Natural killer cell (primary cell): Measurements from ENCODE around the gene ERBB4. TPM values are rescaled to one million over a fixed set of nuclear protein-coding genes. Genes with fewer than 3 reads are reported as not detected.
"Not testable (repeated sequence)": the region's sequence is repeated elsewhere in the genome, so short reads cannot be mapped to it uniquely, and the experiment has no call there.

Source experiments
- ATAC-seq, 3 donors: fragments of 150-1000 bp in 2 of 3; fragments of 200-7000 bp in 1 of 3; cut with Tn5 transposase; 1 replicate in 1 of 3; 2 replicates in 2 of 3; pipeline ENCODE4 v1.10.0; 2021; ENCODE audit warnings: mild to moderate bottlenecking in 2 of 3, moderate library complexity in 2 of 3
- DNase-seq, 2 donors: peaks; one replicate each; pipeline versions ENCODE4 v3.0.0 to v3.0.0-alpha.2; 2013 to 2021; ENCODE audit warnings: mixed read lengths in 1 of 2
- H3K27ac ChIP-seq: one replicate; pipeline ENCODE4 v1.5.1; 2013; ENCODE audit warnings: mild to moderate bottlenecking, low read length
- H3K27me3 ChIP-seq: one replicate; pipeline ENCODE4 v1.6.1; 2013; ENCODE audit warnings: low read length; ENCODE audit not compliant: control insufficient read depth, insufficient read depth
- H3K36me3 ChIP-seq: one replicate; pipeline ENCODE4 v1.6.1; 2013; ENCODE audit warnings: low read length; ENCODE audit not compliant: control insufficient read depth, insufficient read depth
- H3K4me1 ChIP-seq: one replicate; pipeline ENCODE4 v1.6.1; 2013; ENCODE audit warnings: low read length; ENCODE audit not compliant: control insufficient read depth, insufficient read depth
- H3K4me3 ChIP-seq: one replicate; pipeline ENCODE4 v1.5.1; 2013; ENCODE audit warnings: low read length
- H3K9me3 ChIP-seq: one replicate; pipeline ENCODE4 v1.6.1; 2013; ENCODE audit warnings: low read length; ENCODE audit not compliant: control insufficient read depth, insufficient read depth
- H3K27ac Mint-ChIP-seq, 2 donors: one replicate each; pipeline ENCODE4 v1.8.0; 2022; ENCODE audit warnings: mild to moderate bottlenecking in 2 of 2, mixed read lengths in 2 of 2, moderate library complexity in 1 of 2
- H3K27me3 Mint-ChIP-seq, 2 donors: one replicate each; pipeline ENCODE4 v1.8.0; 2022; ENCODE audit warnings: low read depth in 2 of 2, mixed read lengths in 2 of 2
- H3K36me3 Mint-ChIP-seq: one replicate; pipeline ENCODE4 v1.8.0; 2022; ENCODE audit warnings: mixed read lengths
- H3K4me1 Mint-ChIP-seq, 2 donors: one replicate each; pipeline ENCODE4 v1.8.0; 2022; ENCODE audit warnings: mixed read lengths in 2 of 2
- H3K4me3 Mint-ChIP-seq: one replicate; pipeline ENCODE4 v1.8.0; 2022; ENCODE audit warnings: mild to moderate bottlenecking, moderate library complexity, mixed read lengths
- H3K9me3 Mint-ChIP-seq, 2 donors: one replicate each; pipeline ENCODE4 v1.8.0; 2022; ENCODE audit warnings: mixed read lengths in 2 of 2
- WGBS: methylation state at CpG from one replicate; pipeline ENCODE4 v1.1.7; 2013; ENCODE audit warnings: missing lambda C conversion rate; ENCODE audit not compliant: insufficient coverage; 5-methylcytosine and 5-hydroxymethylcytosine counted together
- intact Hi-C: fragments of 100-400 bp; cut with micrococcal nuclease; formaldehyde crosslinking; loops from one replicate; pipeline ENCODE4 v1.14.2; 2022
- total RNA-seq, 4 donors: library from RNA; stranded (reverse); fragments of 120-200 nt in 1 of 4; gene quantifications; one replicate each; pipeline versions ENCODE4 v1.2.3 to v1.2.4, GENCODE V29; 2013 to 2022
- TF ChIP-seq, protein P1 (sequence below): fragments of 200-600 bp; IDR thresholded peaks from one replicate; pipeline ENCODE4 v1.8.0; 2022; ENCODE audit warnings: antibody characterized with exemption

The ERBB4 gene
- total RNA-seq, 3 donors from 2014 or later (not counting 1 experiment from before 2014, with no cell fraction given), result 0.08 TPM; not detected in 2

DNA sequence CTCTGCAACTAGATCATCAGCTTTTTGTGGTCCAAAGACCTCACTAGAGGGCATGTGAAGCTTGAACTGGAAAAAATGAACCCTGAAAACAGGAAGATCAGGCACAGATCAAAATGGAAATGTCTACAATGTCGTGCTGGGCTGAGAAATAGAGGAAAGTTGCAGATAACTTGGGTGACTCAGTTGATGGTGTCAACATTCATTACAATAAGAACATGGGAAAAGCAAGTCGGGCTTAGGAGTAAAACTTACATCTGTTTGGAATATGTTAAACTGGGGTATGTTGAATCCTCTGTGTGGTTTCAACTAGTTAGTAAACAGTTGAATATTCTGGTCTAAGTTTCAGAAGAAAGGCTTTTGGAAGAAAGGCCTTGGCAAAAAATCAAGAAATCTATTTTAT lies 940.4 kb downstream of the ERBB4 start:
- no peak overlapping the region for H3K27ac ChIP-seq
- ATAC-seq (no peak), DNase-seq (no peak)
- H3K9me3 ChIP-seq, result no peaks in the 10 kb centered on the region
- no peaks in the 10 kb centered on the region for H3K4me1 Mint-ChIP-seq
- TF ChIP-seq, protein P1, sequence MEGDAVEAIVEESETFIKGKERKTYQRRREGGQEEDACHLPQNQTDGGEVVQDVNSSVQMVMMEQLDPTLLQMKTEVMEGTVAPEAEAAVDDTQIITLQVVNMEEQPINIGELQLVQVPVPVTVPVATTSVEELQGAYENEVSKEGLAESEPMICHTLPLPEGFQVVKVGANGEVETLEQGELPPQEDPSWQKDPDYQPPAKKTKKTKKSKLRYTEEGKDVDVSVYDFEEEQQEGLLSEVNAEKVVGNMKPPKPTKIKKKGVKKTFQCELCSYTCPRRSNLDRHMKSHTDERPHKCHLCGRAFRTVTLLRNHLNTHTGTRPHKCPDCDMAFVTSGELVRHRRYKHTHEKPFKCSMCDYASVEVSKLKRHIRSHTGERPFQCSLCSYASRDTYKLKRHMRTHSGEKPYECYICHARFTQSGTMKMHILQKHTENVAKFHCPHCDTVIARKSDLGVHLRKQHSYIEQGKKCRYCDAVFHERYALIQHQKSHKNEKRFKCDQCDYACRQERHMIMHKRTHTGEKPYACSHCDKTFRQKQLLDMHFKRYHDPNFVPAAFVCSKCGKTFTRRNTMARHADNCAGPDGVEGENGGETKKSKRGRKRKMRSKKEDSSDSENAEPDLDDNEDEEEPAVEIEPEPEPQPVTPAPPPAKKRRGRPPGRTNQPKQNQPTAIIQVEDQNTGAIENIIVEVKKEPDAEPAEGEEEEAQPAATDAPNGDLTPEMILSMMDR, result no peak
- no peaks in the 10 kb centered on the region for H3K27me3 Mint-ChIP-seq
- H3K9me3 Mint-ChIP-seq, result peaks cover 13 to 14% of the 10 kb centered on the region in 2 donors
- no peaks in the 10 kb centered on the region for H3K4me1 ChIP-seq
- no peak overlapping the region for H3K4me3 ChIP-seq
- intact Hi-C loops, result no loop called here
- H3K27me3 ChIP-seq, result no peaks in the 10 kb centered on the region
- H3K36me3 Mint-ChIP-seq, result no peaks in the 10 kb centered on the region
- no peak overlapping the region for H3K27ac Mint-ChIP-seq
- H3K4me3 Mint-ChIP-seq, result no peak overlapping the region
- H3K36me3 ChIP-seq, result no peaks in the 10 kb centered on the region
- WGBS, result 67% methylated on average over 2 of the region's 2 CpGs

DNA sequence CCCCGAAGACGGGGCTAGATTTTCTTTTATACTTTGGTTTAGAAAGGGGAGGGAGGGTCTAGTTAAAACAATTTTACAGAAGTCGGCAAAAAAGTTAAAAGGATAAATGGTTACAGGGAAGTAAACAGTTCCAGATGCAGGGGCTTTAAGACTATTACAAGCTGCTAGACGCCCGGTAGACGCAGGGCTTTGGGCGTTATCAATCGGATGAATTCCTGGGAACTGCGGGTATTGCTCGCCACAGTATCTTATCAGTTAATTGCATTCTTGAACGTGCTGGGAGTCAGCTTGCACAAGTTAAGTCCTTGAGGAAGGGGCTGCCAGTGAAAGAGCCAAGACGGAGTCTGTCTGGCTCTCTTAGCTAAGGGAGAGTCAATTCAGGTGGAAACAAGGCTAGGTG lies 946.6 kb downstream of the ERBB4 start:
- H3K27ac Mint-ChIP-seq, intact Hi-C loops, H3K27me3 Mint-ChIP-seq, H3K9me3 ChIP-seq, DNase-seq, H3K4me1 Mint-ChIP-seq, H3K36me3 Mint-ChIP-seq, H3K36me3 ChIP-seq, ATAC-seq, H3K4me3 ChIP-seq, H3K4me3 Mint-ChIP-seq, H3K27ac ChIP-seq, H3K27me3 ChIP-seq, H3K4me1 ChIP-seq: not testable (repeated sequence)
- WGBS, result 73% methylated on average over 11 of the region's 12 CpGs
- peaks cover 11 to 12% of the 10 kb centered on the region in 2 donors for H3K9me3 Mint-ChIP-seq

DNA sequence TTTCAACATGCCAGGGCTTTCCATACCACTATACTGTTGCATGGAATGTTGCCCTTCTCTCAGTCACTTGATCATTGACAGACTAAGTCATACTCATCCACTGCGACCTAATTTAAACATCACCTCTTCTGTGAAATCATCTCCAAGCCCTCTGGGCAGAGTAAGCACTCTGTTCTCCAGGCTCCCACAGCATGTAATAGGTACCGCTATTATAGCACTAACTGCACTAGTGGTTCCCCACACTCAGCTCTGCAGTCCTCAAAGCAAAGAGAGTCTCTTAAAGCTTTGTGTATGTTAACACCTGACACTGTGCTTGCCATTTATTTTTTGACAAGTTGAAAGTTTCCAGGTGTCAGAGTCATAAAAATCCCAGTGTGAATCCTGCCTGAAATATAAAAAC lies 947.2 kb downstream of the ERBB4 start:
- no peak overlapping the region for H3K4me3 ChIP-seq
- no peaks in the 10 kb centered on the region for H3K27me3 ChIP-seq
- ATAC-seq, result no peak
- Mint-ChIP-seq H3K9me3 (peaks cover 8 to 12% of the 10 kb centered on the region in 2 donors), H3K36me3 (no peaks in the 10 kb centered on the region), H3K27me3 (no peaks in the 10 kb centered on the region), H3K4me3 (no peak overlapping the region), H3K27ac (no peak overlapping the region), H3K4me1 (no peaks in the 10 kb centered on the region)
- DNase-seq, result no peak
- no peak overlapping the region for H3K27ac ChIP-seq
- TF ChIP-seq, protein P1, result no peak
- H3K36me3 ChIP-seq, result no peaks in the 10 kb centered on the region
- H3K4me1 ChIP-seq, result no peaks in the 10 kb centered on the region
- no peaks in the 10 kb centered on the region for H3K9me3 ChIP-seq
- intact Hi-C loops, result no loop called here
- WGBS, result 82% methylated on average over 2 of the region's 2 CpGs

DNA sequence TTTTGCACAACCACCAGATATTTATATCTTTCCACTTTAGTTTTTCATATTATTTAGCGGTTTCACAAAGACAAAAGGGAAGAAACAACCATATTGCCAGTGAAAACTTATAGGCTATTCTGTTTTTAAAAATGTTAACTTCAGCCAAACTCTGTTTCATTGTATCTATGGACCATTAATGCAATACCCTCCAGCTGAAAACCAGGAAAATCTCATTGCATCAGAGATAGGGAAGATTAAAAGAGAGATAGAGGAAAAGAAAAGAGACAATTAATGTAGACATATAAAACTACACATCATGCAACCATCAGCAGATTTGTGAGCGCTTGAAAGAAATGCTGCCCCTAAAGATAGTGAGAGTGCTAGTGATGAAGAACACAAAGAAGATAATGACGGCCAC lies 970.2 kb downstream of the ERBB4 start:
- WGBS, result 83% methylated on average over 1 of the region's 3 CpGs
- no peaks in the 10 kb centered on the region for H3K27me3 Mint-ChIP-seq

More for the DNA sequence above, 970.2 kb downstream of the ERBB4 start:
- TF ChIP-seq, protein P1, result no peak
- DNase-seq, result no peak
- intact Hi-C loops, result no loop called here
- H3K4me1 Mint-ChIP-seq, result no peaks in the 10 kb centered on the region
- Histone ChIP-seq H3K4me1 (no peaks in the 10 kb centered on the region), H3K4me3 (no peak overlapping the region), H3K27ac (no peak overlapping the region), H3K9me3 (no peaks in the 10 kb centered on the region), H3K36me3 (no peaks in the 10 kb centered on the region), H3K27me3 (no peaks in the 10 kb centered on the region)
- H3K9me3 Mint-ChIP-seq, result peaks cover 7 to 41% of the 10 kb centered on the region in 2 donors
- no peaks in the 10 kb centered on the region for H3K36me3 Mint-ChIP-seq
- H3K27ac Mint-ChIP-seq, result no peak overlapping the region
- no peak for ATAC-seq
- no peak overlapping the region for H3K4me3 Mint-ChIP-seq
